Muscle layer of duodenum (tissue), 2 donors: ENCODE data around the gene CBFB.
"Not testable (repeated sequence)": the region's sequence is repeated elsewhere in the genome, so short reads cannot be mapped to it uniquely, and the experiment has no call there.

Source experiments
- H3K27ac ChIP-seq: one replicate; pipeline ENCODE4 v1.7.0; 2013; ENCODE audit warnings: mild to moderate bottlenecking, low read length
- H3K27me3 ChIP-seq: one replicate; pipeline ENCODE4 v1.7.0; 2013; ENCODE audit warnings: low read depth, mild to moderate bottlenecking, control low read depth, low read length
- H3K36me3 ChIP-seq, 2 donors: one replicate each; pipeline ENCODE4 v1.7.0; 2013; ENCODE audit warnings: low read length in 2 of 2, control low read depth in 1 of 2, mild to moderate bottlenecking in 1 of 2; ENCODE audit not compliant: insufficient read depth in 2 of 2, control insufficient read depth in 1 of 2
- H3K4me1 ChIP-seq, 2 donors: one replicate each; pipeline ENCODE4 v1.7.0; 2013; ENCODE audit warnings: low read length in 2 of 2, mild to moderate bottlenecking in 2 of 2, control low read depth in 1 of 2, moderate library complexity in 1 of 2; ENCODE audit not compliant: insufficient read depth in 2 of 2, control insufficient read depth in 1 of 2
- H3K4me3 ChIP-seq, 2 donors: one replicate each; pipeline ENCODE4 v1.7.0; 2013; ENCODE audit warnings: low read length in 2 of 2, low read depth in 1 of 2, mild to moderate bottlenecking in 1 of 2
- H3K9me3 ChIP-seq, 2 donors: one replicate each; pipeline ENCODE4 v1.7.0; 2013; ENCODE audit warnings: low read length in 2 of 2, control low read depth in 1 of 2, mild to moderate bottlenecking in 1 of 2; ENCODE audit not compliant: control insufficient read depth in 1 of 2
- donor health status: healthy.

The CBFB gene

GRCh38 chr16:67029254-67030096 is 526 bp downstream of the CBFB start:
- no peaks in the 10 kb centered on the region for H3K27me3 ChIP-seq
- peak overlapping the region; percentile 84 for H3K27ac ChIP-seq
- H3K4me1 ChIP-seq, result peaks cover 7 to 24% of the 10 kb centered on the region in 2 donors
- H3K36me3 ChIP-seq, result no peaks in the 10 kb centered on the region
- peak overlapping the region; percentile 86 to 96 for H3K4me3 ChIP-seq
- H3K9me3 ChIP-seq, result no peaks in the 10 kb centered on the region

DNA sequence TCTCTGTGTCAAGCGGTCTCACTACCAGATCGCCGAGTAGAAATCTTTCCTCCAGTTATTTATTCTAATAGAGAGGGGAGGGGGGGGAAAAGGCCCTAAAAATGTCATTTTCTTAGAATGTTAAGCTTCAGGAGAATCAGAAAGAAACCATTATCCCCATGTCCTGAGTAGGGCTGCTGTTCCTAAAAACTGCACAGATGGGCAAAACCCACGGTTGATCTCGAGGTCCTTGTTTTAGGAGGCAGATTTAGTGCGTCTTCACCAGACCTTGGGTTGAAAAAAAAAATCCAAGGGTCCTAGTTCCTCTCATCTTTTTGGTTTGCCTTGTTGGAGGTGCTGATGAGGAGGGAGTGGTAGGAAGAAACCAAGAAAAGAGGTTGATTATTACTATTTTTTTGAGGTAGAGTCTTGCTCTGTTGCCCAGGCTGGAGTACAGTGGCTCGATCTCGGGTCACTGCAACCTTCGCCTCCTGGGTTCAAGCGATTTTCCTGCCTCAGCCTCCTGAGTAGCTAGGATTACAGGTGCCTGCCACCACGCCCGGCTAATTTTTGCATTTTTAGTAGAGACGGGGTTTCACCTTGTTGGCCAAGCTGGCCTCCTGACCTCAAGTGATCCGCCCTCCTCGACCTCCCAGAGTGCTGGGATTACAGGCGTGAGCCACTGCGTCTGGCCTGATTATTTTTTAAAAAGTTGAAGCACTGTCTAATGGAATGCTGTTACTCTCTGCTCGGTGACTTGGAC is 1.4 kb downstream of the CBFB start:
- H3K4me1 ChIP-seq, result peaks cover 7 to 28% of the 10 kb centered on the region in 2 donors
- peak overlapping the region; percentile 84 for H3K27ac ChIP-seq
- no peaks in the 10 kb centered on the region for H3K36me3 ChIP-seq
- peak overlapping the region; percentile 86 to 96 for H3K4me3 ChIP-seq
- no peaks in the 10 kb centered on the region for H3K27me3 ChIP-seq
- no peaks in the 10 kb centered on the region for H3K9me3 ChIP-seq

- Histone ChIP-seq H3K36me3 (no peaks in the 10 kb centered on the region), H3K4me3 (no peak overlapping the region), H3K9me3 (no peaks in the 10 kb centered on the region), H3K4me1 (peaks cover 7 to 24% of the 10 kb centered on the region in 2 donors), H3K27ac (no peak overlapping the region), H3K27me3 (no peaks in the 10 kb centered on the region)
Measured at GRCh38 chr16:67034487-67034886, 5.5 kb downstream of the CBFB start.

- H3K36me3 ChIP-seq, result peaks cover 0 to 6% of the 10 kb centered on the region in 2 donors
- no peak overlapping the region for H3K27ac ChIP-seq
- no peak overlapping the region for H3K4me3 ChIP-seq
- H3K27me3 ChIP-seq, result no peaks in the 10 kb centered on the region
- no peaks in the 10 kb centered on the region for H3K9me3 ChIP-seq
- H3K4me1 ChIP-seq, result peaks cover 7 to 21% of the 10 kb centered on the region in 2 donors
Measured at GRCh38 chr16:67035364-67035763, 6.4 kb downstream of the CBFB start.

DNA sequence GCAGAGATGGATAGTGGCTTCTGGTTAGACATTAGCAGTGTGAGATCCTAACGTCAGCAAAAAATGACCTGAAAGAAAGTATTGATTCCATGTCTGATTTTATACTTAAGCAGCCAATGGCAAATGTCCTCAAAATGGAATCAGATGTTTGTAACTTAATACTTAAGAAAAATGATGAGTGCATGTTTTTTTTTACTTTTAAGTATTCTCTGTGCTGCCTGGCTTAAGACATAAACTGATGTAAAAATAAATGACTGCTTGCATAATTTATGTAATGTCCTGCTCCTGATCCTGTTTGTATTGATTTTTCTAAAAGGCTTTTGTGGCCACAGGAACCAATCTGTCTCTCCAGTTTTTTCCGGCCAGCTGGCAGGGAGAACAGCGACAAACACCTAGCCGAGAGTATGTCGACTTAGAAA is 7.4 kb downstream of the CBFB start:
- Histone ChIP-seq H3K4me1 (peaks cover under 1 to 20% of the 10 kb centered on the region in 2 donors), H3K27ac (no peak overlapping the region), H3K9me3 (no peaks in the 10 kb centered on the region), H3K36me3 (peaks cover 0 to 7% of the 10 kb centered on the region in 2 donors), H3K27me3 (no peaks in the 10 kb centered on the region), H3K4me3 (no peak overlapping the region)

DNA sequence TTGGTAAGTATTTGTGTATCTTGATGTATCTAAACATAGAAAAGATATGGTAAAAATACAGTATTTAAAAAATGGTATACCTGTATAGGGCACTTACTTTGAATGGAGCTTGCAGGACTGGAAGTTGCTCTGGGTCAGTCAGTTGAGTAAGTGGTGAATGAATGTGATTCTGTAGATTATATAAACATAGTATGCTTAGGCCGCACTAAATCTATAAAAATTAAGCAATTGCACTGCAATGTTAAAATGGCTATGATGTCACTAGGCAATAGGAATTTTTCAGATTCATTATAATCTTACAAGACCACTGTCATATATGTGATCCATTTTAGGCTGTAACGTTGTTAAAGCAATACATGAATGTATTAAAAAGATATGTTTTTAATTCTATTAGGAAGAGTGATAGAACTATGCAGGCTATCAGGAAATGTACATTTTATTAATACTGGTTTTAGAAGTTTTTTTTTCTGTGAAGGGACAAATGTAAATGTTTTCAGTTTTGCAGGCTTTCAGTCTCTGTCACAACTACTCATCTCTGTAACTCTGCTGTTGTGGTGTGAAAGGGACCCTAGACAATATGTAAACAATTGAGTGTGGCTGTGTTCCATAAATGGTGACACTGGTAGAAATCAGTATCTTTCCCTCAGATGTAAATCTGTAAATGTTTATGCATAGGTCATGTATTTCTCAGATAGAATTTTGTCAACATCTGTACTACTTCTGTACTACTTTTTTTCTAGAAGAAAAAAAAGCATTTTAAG is 10.5 kb downstream of the CBFB start:
- Histone ChIP-seq H3K4me1 (peaks cover 0 to 13% of the 10 kb centered on the region in 2 donors), H3K36me3 (peaks cover 0 to 7% of the 10 kb centered on the region in 2 donors), H3K27ac (no peak overlapping the region), H3K27me3 (no peaks in the 10 kb centered on the region), H3K4me3 (no peak overlapping the region), H3K9me3 (no peaks in the 10 kb centered on the region)

DNA sequence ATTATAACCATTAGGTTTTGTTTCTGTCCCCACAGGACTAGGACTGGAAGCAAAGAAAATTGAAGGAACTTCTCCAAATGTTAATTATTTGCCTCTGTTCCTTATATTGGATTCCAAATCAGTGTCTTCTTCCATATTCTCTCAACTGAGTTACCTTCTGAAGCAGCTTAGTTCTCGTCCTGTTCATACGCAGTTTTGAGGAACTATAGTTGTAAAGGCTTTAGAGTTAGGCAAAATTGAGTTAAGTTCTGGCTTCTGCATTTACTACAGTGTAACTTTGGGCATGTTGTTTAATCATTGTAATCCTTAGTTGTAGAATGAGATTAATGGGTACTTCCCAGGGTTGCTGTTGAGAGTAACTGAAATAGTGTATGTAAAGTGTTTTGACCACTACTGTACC is 11.2 kb downstream of the CBFB start:
- no peaks in the 10 kb centered on the region for H3K27me3 ChIP-seq
- no peak overlapping the region for H3K27ac ChIP-seq
- H3K4me3 ChIP-seq, result no peak overlapping the region
- no peaks in the 10 kb centered on the region for H3K9me3 ChIP-seq
- peaks cover 0 to 8% of the 10 kb centered on the region in 2 donors for H3K4me1 ChIP-seq
- H3K36me3 ChIP-seq, result peaks cover 0 to 7% of the 10 kb centered on the region in 2 donors

- Histone ChIP-seq H3K9me3 (no peaks in the 10 kb centered on the region), H3K27ac (no peak overlapping the region), H3K36me3 (peaks cover 0 to 7% of the 10 kb centered on the region in 2 donors), H3K27me3 (no peaks in the 10 kb centered on the region), H3K4me3 (no peak overlapping the region), H3K4me1 (peaks cover 0 to 8% of the 10 kb centered on the region in 2 donors)
Measured at GRCh38 chr16:67040906-67041305, 12.0 kb downstream of the CBFB start.

DNA sequence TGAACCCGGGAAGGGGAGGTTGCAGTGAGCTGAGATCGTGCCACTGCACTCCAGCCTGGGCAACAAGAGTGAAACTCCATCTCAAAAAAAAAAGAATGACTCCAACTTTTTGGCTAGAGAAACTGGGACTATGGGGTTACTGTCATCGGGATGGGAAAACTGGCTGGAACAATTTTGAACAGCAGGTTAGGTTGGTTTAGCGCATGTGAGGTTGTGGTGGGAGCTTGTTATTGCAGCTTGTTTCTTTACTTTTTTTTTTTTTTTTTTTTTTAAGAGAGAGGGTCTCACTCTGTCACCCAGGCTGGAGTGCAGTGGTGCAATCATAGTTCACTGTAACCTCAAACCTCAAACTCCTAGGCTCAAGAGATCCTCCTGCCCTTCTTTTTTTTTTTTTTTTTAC is 12.6 kb downstream of the CBFB start:
- H3K36me3 ChIP-seq, result peaks cover 0 to 11% of the 10 kb centered on the region in 2 donors
- not testable (repeated sequence) for H3K4me1 ChIP-seq, H3K27me3 ChIP-seq, H3K9me3 ChIP-seq, H3K4me3 ChIP-seq, H3K27ac ChIP-seq

DNA sequence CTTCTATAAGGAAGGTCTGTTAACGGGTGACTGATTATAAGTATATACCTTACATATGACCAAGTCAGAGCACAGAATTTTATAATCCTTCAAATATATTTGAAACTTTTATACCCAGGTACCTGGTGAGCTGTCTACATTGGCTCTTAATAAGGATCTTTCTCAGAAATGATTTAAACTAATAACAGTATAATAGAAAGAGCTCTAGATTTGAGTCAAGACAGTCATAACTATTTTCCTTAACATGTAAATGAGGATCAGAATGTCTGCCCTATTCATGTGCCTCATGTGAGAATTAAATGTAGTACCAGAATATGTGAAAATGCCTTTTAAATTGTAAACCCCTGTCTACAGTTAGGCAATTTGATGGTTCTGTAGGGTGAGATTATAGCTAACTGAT is 14.5 kb downstream of the CBFB start:
- Histone ChIP-seq H3K4me3 (no peak overlapping the region), H3K36me3 (peaks cover 0 to 13% of the 10 kb centered on the region in 2 donors), H3K9me3 (no peaks in the 10 kb centered on the region), H3K4me1 (peaks cover 0 to 8% of the 10 kb centered on the region in 2 donors), H3K27me3 (no peaks in the 10 kb centered on the region), H3K27ac (no peak overlapping the region)

DNA sequence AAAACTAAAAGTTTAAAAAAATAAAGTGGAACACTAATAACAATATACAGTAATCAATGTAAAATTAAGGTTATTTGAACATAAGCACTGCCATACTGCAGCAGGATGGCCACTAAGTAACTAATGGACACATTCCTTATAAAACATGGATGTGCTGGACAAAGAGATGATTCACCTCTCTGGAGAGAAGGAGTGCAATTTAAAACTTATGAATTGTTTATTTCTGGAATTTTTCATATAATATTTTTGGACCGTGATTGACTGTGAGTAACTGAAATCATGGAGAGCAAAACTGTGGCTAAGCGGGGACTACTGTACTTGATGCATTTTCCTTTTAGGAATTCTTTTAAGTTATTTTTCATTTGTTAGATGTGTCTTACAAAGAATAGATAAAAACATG is 21.8 kb downstream of the CBFB start:
- Histone ChIP-seq H3K9me3 (no peaks in the 10 kb centered on the region), H3K36me3 (peaks cover 5 to 6% of the 10 kb centered on the region in 2 donors), H3K27ac (no peak overlapping the region), H3K4me1 (no peaks in the 10 kb centered on the region), H3K4me3 (no peak overlapping the region), H3K27me3 (no peaks in the 10 kb centered on the region)
